ENCODE data around the gene CCDC69. TPM values are rescaled to one million over a fixed set of nuclear protein-coding genes. Genes with fewer than 3 reads are reported as not detected.

CCDC69 gene
- total and polyA plus RNA-seq, 10 of the 15 experiments (the other 5 are each of a cell fraction or from before 2014, with no cell fraction given): 13.5 to 106 (median 70.1) TPM

- TF ChIP-seq CHD1 (IDR thresholded peaks at IDR 0.05; ENCODE audit: low read depth, low read length): 0 out of 2 replicates have a peak, but pooled peaks have one; percentile 40
- TF ChIP-seq PML (IDR thresholded peaks at IDR 0.05; ENCODE audit: low read length): peak; percentile 83; the same call in 1 of the 2 replicates
- 0 out of 2 replicates have a peak, but pooled peaks have one; percentile 16 for TF ChIP-seq RAD21 (IDR thresholded peaks at IDR 0.05; ENCODE audit: insufficient read depth, low read depth, low read length)
- TF ChIP-seq MEF2A (IDR thresholded peaks at IDR 0.05; ENCODE audit: insufficient read depth, low read depth, low read length): 0 out of 2 replicates have a peak, but pooled peaks have one; percentile 31
- peak in 1 of 2 experiments; percentile 12; a peak in 1 of 4 replicates for TF ChIP-seq IKZF2 (IDR thresholded peaks at IDR 0.05)
- 0 out of 2 replicates have a peak, but pooled peaks have one; percentile 21 for TF ChIP-seq ESRRA (IDR thresholded peaks at IDR 0.05; ENCODE audit: low read length)
- TF ChIP-seq SP1 (IDR thresholded peaks at IDR 0.05; ENCODE audit: low read depth, low read length): no peak
- TF ChIP-seq WRNIP1 (IDR thresholded peaks at IDR 0.05; ENCODE audit: borderline replicate concordance, low read depth, low read length): no peak
- TF ChIP-seq BACH1 (IDR thresholded peaks at IDR 0.05; ENCODE audit: borderline replicate concordance): 0 out of 2 replicates have a peak, but pooled peaks have one; percentile 14
- TF ChIP-seq ZSCAN29 (IDR thresholded peaks at IDR 0.05): 0 out of 2 replicates have a peak, but pooled peaks have one; percentile 39
- TF ChIP-seq ETV6 (conservative IDR thresholded peaks at IDR 0.05 in 1 of 2, IDR thresholded peaks at IDR 0.05 in 1 of 2; ENCODE audit: borderline replicate concordance in 1 of 2, low read depth in 1 of 2): peak in 1 of 2 experiments; percentile 55; a peak in 1 of 4 replicates
- peak; percentile 68; the same call in 1 of the 2 replicates for TF ChIP-seq ZNF217 (IDR thresholded peaks at IDR 0.05)
- no peak for TF ChIP-seq SPI1 (IDR thresholded peaks at IDR 0.05; ENCODE audit: borderline replicate concordance, insufficient read depth, low read depth, low read length)
- TF ChIP-seq GATAD2B (conservative IDR thresholded peaks at IDR 0.05; ENCODE audit: low read depth): peak; percentile 51
- no peak for TF ChIP-seq RAD51 (IDR thresholded peaks at IDR 0.05)
- TF ChIP-seq EGR1 (IDR thresholded peaks at IDR 0.05; ENCODE audit: borderline replicate concordance in 1 of 2, low read depth in 2 of 2, low read length in 2 of 2): peak in 1 of 2 experiments; percentile 23; a peak in 1 of 3 replicates
- TF ChIP-seq ZBTB4 (CRISPR knock-in tag; IDR thresholded peaks at IDR 0.05): no peak
- peak; percentile 49 for TF ChIP-seq NBN (IDR thresholded peaks at IDR 0.05)
- TF ChIP-seq CREM (IDR thresholded peaks at IDR 0.05; ENCODE audit: low read depth): no peak
- peak; percentile 96 for TF ChIP-seq NFXL1 (IDR thresholded peaks at IDR 0.05; ENCODE audit: borderline replicate concordance)
- 0 out of 2 replicates have a peak, but pooled peaks have one; percentile 49 for TF ChIP-seq RELB (IDR thresholded peaks at IDR 0.05; ENCODE audit: low read depth)
- TF ChIP-seq NR2F1 (conservative IDR thresholded peaks at IDR 0.05): peak; percentile 51; the same call in 1 of the 2 replicates
- TF ChIP-seq POLR2A (IDR thresholded peaks at IDR 0.05; ENCODE audit: low read depth, low read length): peak; percentile 80
- TF ChIP-seq EP300 (IDR thresholded peaks at IDR 0.05; ENCODE audit: borderline replicate concordance in 1 of 2, control insufficient read depth in 1 of 2, low read depth in 2 of 2, low read length in 2 of 2): no peak
- TF ChIP-seq JUNB (IDR thresholded peaks at IDR 0.05): no peak
- no peak for TF ChIP-seq NFYA (IDR thresholded peaks at IDR 0.05; ENCODE audit: borderline replicate concordance, low read depth, low read length)
These were observed at the start of gene CCDC69 (continued) for GRCh38 chr5:151223447-151224264.

Data from GM12878 (cell line).